Thyroid gland (tissue), 4 donors: ENCODE results near the gene SAMD3.

Experiments
- POLR2A ChIP-seq, 2 donors: fragments of 450-650 bp; IDR thresholded peaks; one replicate each; pipeline ENCODE4 v1.6.1; 2017; ENCODE audit warnings: antibody characterized with exemption in 2 of 2, mild to moderate bottlenecking in 2 of 2, moderate library complexity in 1 of 2
- TF ChIP-seq, protein P1 (sequence below), 6 experiments: fragments of 200-600 bp in 3 of 6; fragments of 450-650 bp in 3 of 6; sonication (generic) in 3 of 6; IDR thresholded peaks; one replicate each; pipeline ENCODE4 v1.5.1; 2016 to 2019; ENCODE audit warnings: antibody characterized with exemption in 6 of 6, mild to moderate bottlenecking in 2 of 6, inconsistent platforms in 1 of 6, moderate library complexity in 1 of 6

DNA sequence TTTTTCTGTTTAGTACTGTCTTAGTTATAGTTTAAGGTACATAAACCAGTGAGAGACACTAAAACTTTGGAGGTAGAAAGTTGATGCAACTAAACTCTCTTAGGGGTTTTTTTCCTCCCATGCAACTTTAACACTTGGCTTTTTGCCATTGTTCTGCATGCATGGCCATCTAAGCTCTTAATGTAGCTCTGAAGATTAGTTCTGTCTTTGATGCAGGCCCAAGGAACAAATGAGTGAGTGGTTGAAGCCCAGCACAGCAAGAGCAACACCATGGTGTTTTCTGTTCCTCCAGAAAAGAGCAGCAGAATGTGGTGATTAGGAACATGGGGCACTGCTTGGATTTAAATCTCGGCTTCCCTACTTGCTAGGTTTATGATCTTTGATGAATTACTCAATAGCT is 115.0 kb downstream of the SAMD3 start:
- TF ChIP-seq, protein P1, sequence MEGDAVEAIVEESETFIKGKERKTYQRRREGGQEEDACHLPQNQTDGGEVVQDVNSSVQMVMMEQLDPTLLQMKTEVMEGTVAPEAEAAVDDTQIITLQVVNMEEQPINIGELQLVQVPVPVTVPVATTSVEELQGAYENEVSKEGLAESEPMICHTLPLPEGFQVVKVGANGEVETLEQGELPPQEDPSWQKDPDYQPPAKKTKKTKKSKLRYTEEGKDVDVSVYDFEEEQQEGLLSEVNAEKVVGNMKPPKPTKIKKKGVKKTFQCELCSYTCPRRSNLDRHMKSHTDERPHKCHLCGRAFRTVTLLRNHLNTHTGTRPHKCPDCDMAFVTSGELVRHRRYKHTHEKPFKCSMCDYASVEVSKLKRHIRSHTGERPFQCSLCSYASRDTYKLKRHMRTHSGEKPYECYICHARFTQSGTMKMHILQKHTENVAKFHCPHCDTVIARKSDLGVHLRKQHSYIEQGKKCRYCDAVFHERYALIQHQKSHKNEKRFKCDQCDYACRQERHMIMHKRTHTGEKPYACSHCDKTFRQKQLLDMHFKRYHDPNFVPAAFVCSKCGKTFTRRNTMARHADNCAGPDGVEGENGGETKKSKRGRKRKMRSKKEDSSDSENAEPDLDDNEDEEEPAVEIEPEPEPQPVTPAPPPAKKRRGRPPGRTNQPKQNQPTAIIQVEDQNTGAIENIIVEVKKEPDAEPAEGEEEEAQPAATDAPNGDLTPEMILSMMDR (IDR thresholded peaks at IDR 0.05), result no peak
- TF ChIP-seq POLR2A (IDR thresholded peaks at IDR 0.05), result no peak
